Keratinocyte (primary cell): ENCODE data around the gene DGCR6L. TPM values are rescaled to one million over a fixed set of nuclear protein-coding genes. Genes with fewer than 3 reads are reported as not detected.
"Not testable (repeated sequence)": the region's sequence is repeated elsewhere in the genome, so short reads cannot be mapped to it uniquely, and the experiment has no call there.

ENCODE experiments used
- DNase-seq: peaks from one replicate; pipeline ENCODE4 v3.0.0-alpha.2; 2011; ENCODE audit warnings: low read depth, missing footprints, low spot score
- FAIRE-seq: peaks from 2 replicates; lab custom pipeline; 2011; peaks lifted over from hg19 to GRCh38; lab: Jason Lieb, UNC
- H2AFZ ChIP-seq: 2 replicates; pipeline ENCODE4 v1.6.0; 2012; ENCODE audit warnings: low read length, control low read depth, inconsistent platforms; ENCODE audit not compliant: control insufficient read depth
- H3K27ac ChIP-seq: 2 replicates; pipeline ENCODE4 v1.5.1; 2011; ENCODE audit warnings: low read length; ENCODE audit not compliant: control insufficient read depth, insufficient read depth
- H3K27me3 ChIP-seq: 3 replicates; pipeline ENCODE4 v1.6.0; 2011; ENCODE audit warnings: low read length; ENCODE audit not compliant: control insufficient read depth, insufficient read depth; ENCODE audit errors: extremely low read depth
- H3K36me3 ChIP-seq, 2 experiments: 2 replicates in 1 of 2; 3 replicates in 1 of 2; pipeline ENCODE4 v1.5.1; 2011; ENCODE audit warnings: low read length in 2 of 2, mild to moderate bottlenecking in 1 of 2; ENCODE audit not compliant: control insufficient read depth in 2 of 2, insufficient read depth in 2 of 2; ENCODE audit errors: extremely low read depth in 1 of 2
- H3K4me1 ChIP-seq: 3 replicates; pipeline ENCODE4 v1.5.1; 2011; ENCODE audit warnings: low read length; ENCODE audit not compliant: control insufficient read depth, insufficient read depth; ENCODE audit errors: extremely low read depth
- H3K4me2 ChIP-seq: 3 replicates; pipeline ENCODE4 v1.6.0; 2011; ENCODE audit warnings: low read depth, low read length; ENCODE audit not compliant: control insufficient read depth, insufficient read depth; ENCODE audit errors: extremely low read depth
- H3K4me3 ChIP-seq, 3 experiments: fragments of 200-600 bp in 1 of 3; sonication (generic) in 1 of 3; 2 replicates in 2 of 3; 3 replicates in 1 of 3; pipeline ENCODE4 v1.5.1; 2011 to 2016; ENCODE audit warnings: low read length in 3 of 3, mild to moderate bottlenecking in 3 of 3, control low read depth in 2 of 3, inconsistent platforms in 1 of 3, low read depth in 1 of 3, mixed read lengths in 1 of 3, mixed run types in 1 of 3, moderate library complexity in 1 of 3; ENCODE audit not compliant: control insufficient read depth in 2 of 3, insufficient read depth in 2 of 3; ENCODE audit errors: extremely low read depth in 1 of 3
- H3K79me2 ChIP-seq: 2 replicates; pipeline ENCODE4 v1.6.0; 2012; ENCODE audit warnings: low read length; ENCODE audit not compliant: control insufficient read depth, insufficient read depth
- H3K9ac ChIP-seq: 3 replicates; pipeline ENCODE4 v1.6.0; 2011; ENCODE audit warnings: low read length; ENCODE audit not compliant: control insufficient read depth, insufficient read depth; ENCODE audit errors: extremely low read depth
- H3K9me1 ChIP-seq: 3 replicates; pipeline ENCODE4 v1.6.0; 2011; ENCODE audit warnings: low read length; ENCODE audit not compliant: control insufficient read depth, insufficient read depth; ENCODE audit errors: extremely low read depth
- H3K9me3 ChIP-seq: 2 replicates; pipeline ENCODE4 v1.5.1; 2012; ENCODE audit warnings: low read depth, low read length; ENCODE audit not compliant: control insufficient read depth
- H4K20me1 ChIP-seq: 3 replicates; pipeline ENCODE4 v1.6.0; 2011; ENCODE audit warnings: low read length; ENCODE audit not compliant: control insufficient read depth, insufficient read depth; ENCODE audit errors: extremely low read depth
- EZH2 ChIP-seq: IDR thresholded peaks from one replicate; pipeline ENCODE4 v1.6.1; 2012; ENCODE audit warnings: inconsistent platforms, mild to moderate bottlenecking, low read length, moderate library complexity
- dilution Hi-C: fragments of 300-500 bp; cut with MboI; formaldehyde crosslinking; loops from one replicate; pipeline ENCODE4 v1.7.0; 2020; ENCODE audit warnings: low sequenced_read_pairs; ENCODE audit not compliant: extremely low pct_ligation_motif_present
- polyA plus RNA-seq, 5 experiments: library from polyadenylated mRNA; depleted of rRNA in 3 of 5; stranded (reverse) in 3 of 5; stranded (forward) in 1 of 5; unstranded in 1 of 5; fragments of >200 nt; gene quantifications; 1 replicate in 1 of 5; 2 replicates in 3 of 5; 3 replicates in 1 of 5; pipeline versions ENCODE4 v1.2.1 to v1.2.3, GENCODE V29; 2011 to 2012; ENCODE audit warnings: missing spikeins in 2 of 5, low read depth in 1 of 5, low replicate concordance in 1 of 5
- TF ChIP-seq, protein P1 (sequence below), 3 experiments: IDR thresholded peaks in 1 of 3; conservative IDR thresholded peaks in 1 of 3; optimal IDR thresholded peaks in 1 of 3; 2 replicates in 2 of 3; 3 replicates in 1 of 3; pipeline versions ENCODE3 to v1.5.1; 2011; ENCODE audit warnings: low read length in 3 of 3, mild to moderate bottlenecking in 3 of 3, moderate library complexity in 2 of 3, control low read depth in 1 of 3, inconsistent platforms in 1 of 3; ENCODE audit not compliant: insufficient read depth in 2 of 3; ENCODE audit errors: extremely low read depth in 1 of 3

DGCR6L gene
- polyA plus RNA-seq, 1 donor (not counting 4 experiments of a cell fraction or from before 2014, with no cell fraction given): 19.2 TPM

DNA sequence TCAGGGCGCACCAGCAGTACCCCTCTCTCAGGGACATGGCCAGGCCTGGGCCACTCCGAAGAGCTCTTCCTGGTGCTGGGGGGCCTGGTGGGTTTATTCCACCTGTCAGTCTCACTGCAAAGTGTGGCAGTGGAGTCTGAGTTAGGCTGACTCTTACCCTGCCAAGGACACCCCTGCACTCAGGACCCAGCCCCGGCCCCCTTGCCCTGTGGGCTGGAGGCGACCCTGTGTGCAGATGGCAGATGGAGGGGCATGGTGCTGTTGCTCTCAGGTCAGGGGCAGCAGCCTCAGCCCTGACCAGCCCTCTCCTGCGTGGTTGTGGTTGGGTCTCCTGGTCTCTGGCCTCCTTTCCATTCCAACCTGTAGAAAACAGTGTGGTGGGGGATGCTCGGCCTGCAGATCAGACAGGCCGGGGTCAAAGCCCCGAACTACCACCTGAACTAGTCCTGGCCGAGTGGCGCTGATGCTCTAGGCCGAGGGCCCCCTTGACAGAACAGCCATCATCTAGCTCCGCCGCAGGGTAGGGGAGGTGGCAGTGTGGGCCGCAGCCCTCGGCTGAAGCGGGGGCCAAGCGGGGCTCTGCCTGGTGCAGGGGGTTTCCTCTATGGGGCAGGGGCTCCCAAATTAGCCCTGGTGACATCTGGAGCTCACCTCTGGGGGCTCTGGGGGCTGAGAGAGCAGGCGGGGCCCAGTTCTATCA lies 41.8 kb downstream of the DGCR6L start:
- DNase-seq, H4K20me1 ChIP-seq, dilution Hi-C loops, H2AFZ ChIP-seq, FAIRE-seq, H3K9ac ChIP-seq, H3K27me3 ChIP-seq, H3K36me3 ChIP-seq, H3K79me2 ChIP-seq, H3K9me3 ChIP-seq, H3K9me1 ChIP-seq, H3K27ac ChIP-seq, H3K4me2 ChIP-seq, H3K4me3 ChIP-seq, H3K4me1 ChIP-seq: not testable (repeated sequence)

GRCh38 chr22:20276468-20276867 lies 43.4 kb downstream of the DGCR6L start:
- Histone ChIP-seq H3K9me3 (no peaks in the 10 kb centered on the region), H3K27me3 (no peaks in the 10 kb centered on the region), H3K27ac (no peak overlapping the region), H3K4me1 (no peaks in the 10 kb centered on the region), H2AFZ (no peak overlapping the region), H3K9me1 (no peaks in the 10 kb centered on the region), H4K20me1 (no peaks in the 10 kb centered on the region), H3K79me2 (no peaks in the 10 kb centered on the region), H3K4me2 (no peak overlapping the region), H3K9ac (no peak overlapping the region), H3K4me3 (no peak overlapping the region), H3K36me3 (no peaks in the 10 kb centered on the region)
- FAIRE-seq (no peak), DNase-seq (no peak)
- no peak for TF ChIP-seq EZH2
- TF ChIP-seq, protein P1, sequence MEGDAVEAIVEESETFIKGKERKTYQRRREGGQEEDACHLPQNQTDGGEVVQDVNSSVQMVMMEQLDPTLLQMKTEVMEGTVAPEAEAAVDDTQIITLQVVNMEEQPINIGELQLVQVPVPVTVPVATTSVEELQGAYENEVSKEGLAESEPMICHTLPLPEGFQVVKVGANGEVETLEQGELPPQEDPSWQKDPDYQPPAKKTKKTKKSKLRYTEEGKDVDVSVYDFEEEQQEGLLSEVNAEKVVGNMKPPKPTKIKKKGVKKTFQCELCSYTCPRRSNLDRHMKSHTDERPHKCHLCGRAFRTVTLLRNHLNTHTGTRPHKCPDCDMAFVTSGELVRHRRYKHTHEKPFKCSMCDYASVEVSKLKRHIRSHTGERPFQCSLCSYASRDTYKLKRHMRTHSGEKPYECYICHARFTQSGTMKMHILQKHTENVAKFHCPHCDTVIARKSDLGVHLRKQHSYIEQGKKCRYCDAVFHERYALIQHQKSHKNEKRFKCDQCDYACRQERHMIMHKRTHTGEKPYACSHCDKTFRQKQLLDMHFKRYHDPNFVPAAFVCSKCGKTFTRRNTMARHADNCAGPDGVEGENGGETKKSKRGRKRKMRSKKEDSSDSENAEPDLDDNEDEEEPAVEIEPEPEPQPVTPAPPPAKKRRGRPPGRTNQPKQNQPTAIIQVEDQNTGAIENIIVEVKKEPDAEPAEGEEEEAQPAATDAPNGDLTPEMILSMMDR (optimal IDR thresholded peaks at IDR 0.05 in 1 of 3, IDR thresholded peaks at IDR 0.05 in 1 of 3, conservative IDR thresholded peaks at IDR 0.05 in 1 of 3; ENCODE audit: extremely low read depth in 1 of 3, insufficient read depth in 2 of 3, low read length in 3 of 3): no peak
- dilution Hi-C loops: no loop called here

GRCh38 chr22:20275836-20276235 lies 44.0 kb downstream of the DGCR6L start:
- dilution Hi-C loops: no loop called here
- Histone ChIP-seq H2AFZ (no peak overlapping the region), H3K9me3 (no peaks in the 10 kb centered on the region), H3K27me3 (no peaks in the 10 kb centered on the region), H3K4me3 (no peak overlapping the region), H3K9me1 (no peaks in the 10 kb centered on the region), H4K20me1 (no peaks in the 10 kb centered on the region), H3K4me2 (no peak overlapping the region), H3K4me1 (no peaks in the 10 kb centered on the region), H3K9ac (no peak overlapping the region), H3K79me2 (no peaks in the 10 kb centered on the region), H3K27ac (no peak overlapping the region), H3K36me3 (no peaks in the 10 kb centered on the region)
- DNase-seq (no peak), FAIRE-seq (no peak)
- TF ChIP-seq, protein P1 (optimal IDR thresholded peaks at IDR 0.05 in 1 of 3, IDR thresholded peaks at IDR 0.05 in 1 of 3, conservative IDR thresholded peaks at IDR 0.05 in 1 of 3; ENCODE audit: extremely low read depth in 1 of 3, insufficient read depth in 2 of 3, low read length in 3 of 3): no peak
- no peak for TF ChIP-seq EZH2

GRCh38 chr22:20275325-20275724 lies 44.5 kb downstream of the DGCR6L start:
- H3K4me2 ChIP-seq, FAIRE-seq, H3K9me1 ChIP-seq, H3K9me3 ChIP-seq, H3K36me3 ChIP-seq, H2AFZ ChIP-seq, H4K20me1 ChIP-seq, H3K9ac ChIP-seq, H3K79me2 ChIP-seq, H3K27ac ChIP-seq, H3K4me1 ChIP-seq, H3K4me3 ChIP-seq, DNase-seq, dilution Hi-C loops, H3K27me3 ChIP-seq: not testable (repeated sequence)
